ENCODE results near the gene FOXN3. TPM values are rescaled to one million over a fixed set of nuclear protein-coding genes. Genes with fewer than 3 reads are reported as not detected.

FOXN3 gene
- total RNA-seq, 1 donor from 2014 or later, result 31.8 TPM

DNA sequence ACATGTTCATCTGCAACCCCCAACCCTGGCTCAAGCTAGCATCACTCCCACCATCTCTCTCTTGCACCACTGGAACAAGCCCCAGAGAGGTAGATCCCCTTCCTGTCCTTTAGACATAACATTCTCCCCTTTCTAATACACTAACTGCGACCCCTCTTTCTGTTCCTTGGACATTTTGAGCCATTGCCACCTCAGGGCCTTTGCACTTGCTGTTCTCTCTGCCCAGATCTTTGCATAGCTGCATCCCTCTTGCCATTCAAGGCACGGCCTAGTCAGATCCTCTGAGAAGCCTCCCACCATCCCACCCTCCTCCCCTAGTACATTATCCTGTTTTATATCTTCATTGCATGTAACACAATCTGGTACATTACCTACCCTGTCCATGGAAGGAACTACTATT is 16.5 kb downstream of the FOXN3 start:
- Histone ChIP-seq H3K27me3 (ENCODE audit: control insufficient read depth in 3 of 3, insufficient read depth in 3 of 3, low read length in 3 of 3) (no peaks in the 10 kb centered on the region), H3K9me3 (ENCODE audit: control insufficient read depth in 3 of 3, low read length in 3 of 3) (no peaks in the 10 kb centered on the region), H3K27ac (ENCODE audit: low read depth, low read length) (no peak overlapping the region), H3K4me3 (ENCODE audit: low read length in 3 of 3) (no peak overlapping the region), H3K4me1 (ENCODE audit: control insufficient read depth in 3 of 3, insufficient read depth in 3 of 3, low read length in 3 of 3) (peaks cover 11 to 33% (median 16%) of the 10 kb centered on the region in 3 donors), H3K36me3 (ENCODE audit: control insufficient read depth in 3 of 3, insufficient read depth in 3 of 3, low read length in 3 of 3) (no peaks in the 10 kb centered on the region), H3K9ac (ENCODE audit: low read depth in 1 of 3, low read length in 3 of 3) (no peak overlapping the region)

DNA sequence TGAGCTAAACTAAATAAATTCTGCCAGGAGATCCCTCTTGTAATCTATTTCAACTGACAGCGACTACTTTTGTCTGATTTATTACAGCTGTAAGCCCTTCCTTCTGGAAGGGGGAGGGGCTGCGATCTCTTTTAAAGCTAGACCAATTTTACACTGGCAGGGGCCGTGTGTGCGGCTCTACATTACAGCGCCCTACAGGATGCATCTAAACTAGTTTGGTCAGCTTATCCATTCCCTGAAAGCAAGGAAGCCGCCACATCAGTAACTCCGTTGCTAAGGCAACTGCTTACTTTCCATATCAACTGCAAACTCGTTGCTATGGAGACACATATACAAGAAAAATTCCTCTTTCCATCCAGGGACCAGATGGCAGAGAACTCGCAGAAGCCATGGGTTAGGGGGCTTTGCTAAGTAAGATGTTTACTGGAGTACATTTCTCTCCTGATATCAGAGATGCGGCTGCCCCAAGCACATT is 17.4 kb downstream of the FOXN3 start:
- no peaks in the 10 kb centered on the region for H3K36me3 ChIP-seq (ENCODE audit: control insufficient read depth in 3 of 3, insufficient read depth in 3 of 3, low read length in 3 of 3)
- H3K27me3 ChIP-seq (ENCODE audit: control insufficient read depth in 3 of 3, insufficient read depth in 3 of 3, low read length in 3 of 3), result no peaks in the 10 kb centered on the region
- no peaks in the 10 kb centered on the region for H3K9me3 ChIP-seq (ENCODE audit: control insufficient read depth in 3 of 3, low read length in 3 of 3)
- H3K4me1 ChIP-seq (ENCODE audit: control insufficient read depth in 3 of 3, insufficient read depth in 3 of 3, low read length in 3 of 3), result peaks cover 13 to 33% (median 19%) of the 10 kb centered on the region in 3 donors
- H3K9ac ChIP-seq (ENCODE audit: low read depth in 1 of 3, low read length in 3 of 3), result no peak overlapping the region
- H3K4me3 ChIP-seq (ENCODE audit: low read length in 3 of 3), result no peak overlapping the region
- peak overlapping the region; percentile 7 for H3K27ac ChIP-seq (ENCODE audit: low read depth, low read length)

DNA sequence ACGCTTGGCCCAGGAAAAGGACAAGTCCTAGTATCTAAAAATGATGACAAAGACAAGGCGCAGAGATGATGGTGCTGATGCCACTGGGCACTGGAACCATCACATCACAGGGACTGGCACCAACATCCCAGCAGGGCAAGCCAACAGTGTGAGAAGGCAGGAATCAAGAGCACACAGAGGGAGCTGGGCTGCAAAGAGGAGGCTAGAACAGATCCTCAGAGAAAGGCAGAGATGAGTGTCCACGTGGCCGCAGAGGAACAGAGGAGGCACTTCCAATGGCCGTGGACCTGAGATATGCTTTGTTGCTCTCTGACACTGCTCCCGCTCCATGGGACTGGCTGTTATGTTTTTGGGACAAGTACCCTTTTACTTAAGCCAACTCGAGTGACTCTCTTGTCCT is 17.9 kb downstream of the FOXN3 start:
- H3K9ac ChIP-seq (ENCODE audit: low read depth in 1 of 3, low read length in 3 of 3), result no peak overlapping the region
- H3K9me3 ChIP-seq (ENCODE audit: control insufficient read depth in 3 of 3, low read length in 3 of 3), result no peaks in the 10 kb centered on the region
- H3K27ac ChIP-seq (ENCODE audit: low read depth, low read length), result peak overlapping the region; percentile 7
- H3K27me3 ChIP-seq (ENCODE audit: control insufficient read depth in 3 of 3, insufficient read depth in 3 of 3, low read length in 3 of 3), result no peaks in the 10 kb centered on the region
- no peak overlapping the region for H3K4me3 ChIP-seq (ENCODE audit: low read length in 3 of 3)
- H3K36me3 ChIP-seq (ENCODE audit: control insufficient read depth in 3 of 3, insufficient read depth in 3 of 3, low read length in 3 of 3), result no peaks in the 10 kb centered on the region
- H3K4me1 ChIP-seq (ENCODE audit: control insufficient read depth in 3 of 3, insufficient read depth in 3 of 3, low read length in 3 of 3), result peaks cover 15 to 33% (median 19%) of the 10 kb centered on the region in 3 donors

DNA sequence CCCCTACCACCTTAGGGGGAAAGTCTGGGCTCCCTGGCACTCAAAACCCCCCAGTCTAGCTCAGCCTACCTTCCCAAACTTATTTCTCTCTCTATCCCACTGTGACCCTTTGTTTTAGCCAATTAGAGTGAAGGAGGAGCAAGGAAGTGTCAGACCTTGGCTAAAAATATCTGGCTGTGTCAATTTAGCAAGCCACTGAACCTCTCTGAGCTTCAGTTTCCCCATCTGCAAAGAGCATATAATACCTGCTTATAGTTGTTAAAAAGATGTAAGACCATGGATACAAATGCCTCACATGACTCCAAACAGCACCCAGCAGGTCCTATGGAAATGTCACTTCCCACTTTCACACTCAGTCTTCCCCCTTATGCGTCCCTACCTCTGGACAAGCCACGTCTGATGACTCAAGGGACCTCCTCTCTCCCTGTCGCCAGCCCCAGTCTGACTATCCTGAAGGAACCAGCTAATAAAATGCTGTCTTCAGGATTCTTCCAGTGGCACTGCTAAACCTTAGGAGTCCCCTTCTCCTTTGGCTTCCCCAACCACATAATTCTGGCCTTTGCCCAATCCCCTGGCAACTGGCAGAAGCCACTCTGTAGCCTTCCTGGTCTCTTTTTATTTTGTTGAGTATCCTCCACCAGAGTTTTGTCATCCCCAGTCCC is 19.3 kb downstream of the FOXN3 start:
- peaks cover 18 to 36% (median 19%) of the 10 kb centered on the region in 3 donors for H3K4me1 ChIP-seq (ENCODE audit: control insufficient read depth in 3 of 3, insufficient read depth in 3 of 3, low read length in 3 of 3)
- H3K36me3 ChIP-seq (ENCODE audit: control insufficient read depth in 3 of 3, insufficient read depth in 3 of 3, low read length in 3 of 3), result no peaks in the 10 kb centered on the region
- H3K9ac ChIP-seq (ENCODE audit: low read depth in 1 of 3, low read length in 3 of 3), result no peak overlapping the region
- no peaks in the 10 kb centered on the region for H3K27me3 ChIP-seq (ENCODE audit: control insufficient read depth in 3 of 3, insufficient read depth in 3 of 3, low read length in 3 of 3)
- H3K4me3 ChIP-seq (ENCODE audit: low read length in 3 of 3), result no peak overlapping the region
- no peak overlapping the region for H3K27ac ChIP-seq (ENCODE audit: low read depth, low read length)
- H3K9me3 ChIP-seq (ENCODE audit: control insufficient read depth in 3 of 3, low read length in 3 of 3), result no peaks in the 10 kb centered on the region

DNA sequence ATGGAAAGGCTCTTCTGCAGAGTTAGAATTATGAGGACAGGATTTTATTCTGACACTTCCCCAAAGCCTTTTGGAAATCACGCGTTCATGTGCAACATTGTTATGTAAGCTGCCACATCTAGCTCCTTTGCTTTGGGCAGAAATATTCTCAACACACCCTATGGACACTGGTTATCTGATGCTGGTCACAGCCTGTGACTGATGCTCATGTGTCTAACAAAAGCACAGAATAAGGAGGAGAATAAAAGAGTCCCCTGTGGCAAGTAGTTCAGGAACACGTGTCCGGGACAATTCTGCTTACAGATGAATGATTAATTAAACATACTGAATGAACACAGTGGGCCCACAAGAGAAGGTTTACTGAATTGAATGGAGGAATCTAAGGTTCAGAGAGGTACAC is 22.1 kb downstream of the FOXN3 start:
- no peaks in the 10 kb centered on the region for H3K36me3 ChIP-seq (ENCODE audit: control insufficient read depth in 3 of 3, insufficient read depth in 3 of 3, low read length in 3 of 3)
- peaks cover 16 to 35% (median 32%) of the 10 kb centered on the region in 3 donors for H3K4me1 ChIP-seq (ENCODE audit: control insufficient read depth in 3 of 3, insufficient read depth in 3 of 3, low read length in 3 of 3)
- no peak overlapping the region for H3K9ac ChIP-seq (ENCODE audit: low read depth in 1 of 3, low read length in 3 of 3)
- H3K4me3 ChIP-seq (ENCODE audit: low read length in 3 of 3), result no peak overlapping the region
- no peaks in the 10 kb centered on the region for H3K9me3 ChIP-seq (ENCODE audit: control insufficient read depth in 3 of 3, low read length in 3 of 3)
- H3K27ac ChIP-seq (ENCODE audit: low read depth, low read length), result no peak overlapping the region
- no peaks in the 10 kb centered on the region for H3K27me3 ChIP-seq (ENCODE audit: control insufficient read depth in 3 of 3, insufficient read depth in 3 of 3, low read length in 3 of 3)

DNA sequence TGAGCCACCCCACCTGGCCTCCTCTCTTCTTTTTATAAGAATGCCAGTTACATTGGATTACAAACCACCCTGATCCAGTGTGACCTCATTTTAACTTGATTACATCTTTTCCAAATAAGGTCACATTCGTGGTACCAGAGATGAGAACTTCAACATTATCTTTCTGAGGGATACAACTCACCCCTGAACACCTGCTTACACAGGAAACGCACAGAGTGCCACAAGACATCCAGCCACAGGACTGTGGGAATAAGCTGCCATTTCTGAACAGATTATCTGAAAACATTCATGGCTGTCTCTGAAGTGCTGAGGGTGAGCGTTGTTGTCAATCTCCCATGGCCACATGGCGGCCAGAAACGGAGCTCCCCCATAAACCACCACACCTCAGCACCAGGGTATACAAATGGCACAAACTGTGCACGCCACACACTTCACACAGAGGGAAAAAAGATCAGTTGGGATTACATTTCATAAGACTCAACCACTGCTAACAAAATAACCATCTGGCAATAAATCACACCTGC is 23.7 kb downstream of the FOXN3 start:
- no peaks in the 10 kb centered on the region for H3K9me3 ChIP-seq (ENCODE audit: control insufficient read depth in 3 of 3, low read length in 3 of 3)
- H3K9ac ChIP-seq (ENCODE audit: low read depth in 1 of 3, low read length in 3 of 3), result no peak overlapping the region
- H3K36me3 ChIP-seq (ENCODE audit: control insufficient read depth in 3 of 3, insufficient read depth in 3 of 3, low read length in 3 of 3), result no peaks in the 10 kb centered on the region
- H3K4me3 ChIP-seq (ENCODE audit: low read length in 3 of 3), result no peak overlapping the region
- peaks cover 13 to 33% (median 27%) of the 10 kb centered on the region in 3 donors for H3K4me1 ChIP-seq (ENCODE audit: control insufficient read depth in 3 of 3, insufficient read depth in 3 of 3, low read length in 3 of 3)
- H3K27ac ChIP-seq (ENCODE audit: low read depth, low read length), result no peak overlapping the region
- no peaks in the 10 kb centered on the region for H3K27me3 ChIP-seq (ENCODE audit: control insufficient read depth in 3 of 3, insufficient read depth in 3 of 3, low read length in 3 of 3)

DNA sequence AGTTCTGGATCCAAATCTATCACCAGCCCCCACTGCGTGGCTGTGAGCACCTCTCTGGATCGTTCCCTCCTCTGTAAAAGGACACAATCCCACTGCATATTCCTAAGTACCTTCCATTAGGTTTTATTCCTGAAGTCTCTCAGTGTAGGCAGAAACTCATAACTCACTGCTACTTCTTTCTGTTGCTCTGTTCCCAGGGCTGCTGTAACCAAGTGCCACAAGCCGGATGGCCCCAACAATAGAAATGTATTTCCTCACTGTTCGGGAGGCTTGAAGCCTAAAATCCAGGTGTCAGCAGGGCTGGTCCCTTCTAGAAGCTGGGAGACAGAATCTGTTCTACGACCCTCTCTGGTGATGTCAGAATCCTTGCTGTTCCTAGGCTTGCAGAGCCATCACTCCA is 24.9 kb downstream of the FOXN3 start:
- H3K9ac ChIP-seq (ENCODE audit: low read depth in 1 of 3, low read length in 3 of 3), result peak overlapping the region in 1 of 3 donors; percentile 33
- H3K9me3 ChIP-seq (ENCODE audit: control insufficient read depth in 3 of 3, low read length in 3 of 3), result no peaks in the 10 kb centered on the region
- H3K27ac ChIP-seq (ENCODE audit: low read depth, low read length), result no peak overlapping the region
- H3K4me3 ChIP-seq (ENCODE audit: low read length in 3 of 3), result no peak overlapping the region
- no peaks in the 10 kb centered on the region for H3K36me3 ChIP-seq (ENCODE audit: control insufficient read depth in 3 of 3, insufficient read depth in 3 of 3, low read length in 3 of 3)
- H3K4me1 ChIP-seq (ENCODE audit: control insufficient read depth in 3 of 3, insufficient read depth in 3 of 3, low read length in 3 of 3), result peaks cover 13 to 36% (median 27%) of the 10 kb centered on the region in 3 donors
- no peaks in the 10 kb centered on the region for H3K27me3 ChIP-seq (ENCODE audit: control insufficient read depth in 3 of 3, insufficient read depth in 3 of 3, low read length in 3 of 3)

DNA sequence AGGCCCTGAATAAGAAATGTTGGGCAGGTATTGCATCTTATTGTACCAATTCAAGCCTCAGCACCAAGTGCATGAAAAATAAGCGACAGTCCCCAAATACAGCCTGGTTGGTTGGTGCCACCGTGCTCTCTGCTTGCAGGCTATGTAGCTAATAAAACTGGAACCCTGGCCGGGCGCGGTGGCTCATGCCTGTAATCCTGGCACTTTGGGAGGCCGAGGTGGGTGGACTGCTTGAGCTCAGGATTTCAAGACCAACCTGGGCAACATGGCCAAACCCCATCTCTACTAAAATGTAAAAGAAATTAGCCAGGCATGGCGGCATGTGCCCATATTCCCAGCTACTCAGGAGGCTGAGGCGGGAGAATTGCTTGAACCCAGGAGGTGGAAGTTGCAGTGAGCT is 25.5 kb downstream of the FOXN3 start:
- no peaks in the 10 kb centered on the region for H3K36me3 ChIP-seq (ENCODE audit: control insufficient read depth in 3 of 3, insufficient read depth in 3 of 3, low read length in 3 of 3)
- no peaks in the 10 kb centered on the region for H3K9me3 ChIP-seq (ENCODE audit: control insufficient read depth in 3 of 3, low read length in 3 of 3)
- H3K9ac ChIP-seq (ENCODE audit: low read depth in 1 of 3, low read length in 3 of 3), result no peak overlapping the region
- H3K27me3 ChIP-seq (ENCODE audit: control insufficient read depth in 3 of 3, insufficient read depth in 3 of 3, low read length in 3 of 3), result no peaks in the 10 kb centered on the region
- H3K4me1 ChIP-seq (ENCODE audit: control insufficient read depth in 3 of 3, insufficient read depth in 3 of 3, low read length in 3 of 3), result peaks cover 14 to 39% (median 30%) of the 10 kb centered on the region in 3 donors
- no peak overlapping the region for H3K4me3 ChIP-seq (ENCODE audit: low read length in 3 of 3)
- peak overlapping the region; percentile 69 for H3K27ac ChIP-seq (ENCODE audit: low read depth, low read length)

DNA sequence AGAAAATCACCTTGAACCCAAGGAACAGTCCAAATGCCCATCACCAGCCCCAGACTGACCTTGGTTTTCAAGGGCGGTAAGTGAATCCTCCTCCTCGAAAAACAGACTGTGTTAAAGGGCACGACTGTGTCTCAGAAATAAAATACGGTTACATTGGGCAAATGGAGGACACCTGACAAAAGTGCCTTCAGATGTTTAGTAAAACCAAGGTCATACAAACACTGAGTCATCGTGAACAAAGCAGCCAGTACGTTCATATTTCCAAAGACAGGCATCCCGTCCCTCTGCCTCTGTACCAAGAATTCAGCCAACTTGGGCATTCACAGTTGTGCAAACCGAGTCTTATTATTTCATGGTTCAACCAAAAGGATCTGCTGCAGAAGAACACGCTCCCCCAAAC is 25.9 kb downstream of the FOXN3 start:
- H3K4me3 ChIP-seq (ENCODE audit: low read length in 3 of 3), result no peak overlapping the region
- no peak overlapping the region for H3K9ac ChIP-seq (ENCODE audit: low read depth in 1 of 3, low read length in 3 of 3)
- H3K4me1 ChIP-seq (ENCODE audit: control insufficient read depth in 3 of 3, insufficient read depth in 3 of 3, low read length in 3 of 3), result peaks cover 18 to 44% (median 34%) of the 10 kb centered on the region in 3 donors
- peak overlapping the region; percentile 69 for H3K27ac ChIP-seq (ENCODE audit: low read depth, low read length)
- H3K9me3 ChIP-seq (ENCODE audit: control insufficient read depth in 3 of 3, low read length in 3 of 3), result no peaks in the 10 kb centered on the region
- no peaks in the 10 kb centered on the region for H3K36me3 ChIP-seq (ENCODE audit: control insufficient read depth in 3 of 3, insufficient read depth in 3 of 3, low read length in 3 of 3)
- no peaks in the 10 kb centered on the region for H3K27me3 ChIP-seq (ENCODE audit: control insufficient read depth in 3 of 3, insufficient read depth in 3 of 3, low read length in 3 of 3)

DNA sequence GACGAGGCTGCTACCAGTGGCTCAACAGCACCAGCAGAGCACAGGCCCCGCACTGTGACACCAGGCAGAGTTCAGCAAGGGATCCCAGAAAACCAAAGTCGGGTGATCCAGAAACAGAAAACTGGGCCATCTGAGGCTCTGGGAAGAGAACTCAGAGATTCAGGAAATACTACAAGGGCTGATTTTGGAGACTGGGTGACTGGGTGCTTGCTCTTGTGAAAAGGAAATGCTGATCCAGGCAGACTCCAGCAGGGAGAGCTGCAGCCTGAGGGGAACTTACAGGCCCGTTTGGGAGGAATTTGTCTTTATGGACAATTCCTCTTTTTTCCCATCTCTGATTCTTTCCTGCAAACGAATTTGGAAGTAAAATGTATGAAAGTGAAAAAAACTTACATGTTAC is 28.2 kb downstream of the FOXN3 start:
- Histone ChIP-seq H3K27ac (ENCODE audit: low read depth, low read length) (no peak overlapping the region), H3K4me3 (ENCODE audit: low read length in 3 of 3) (no peak overlapping the region), H3K27me3 (ENCODE audit: control insufficient read depth in 3 of 3, insufficient read depth in 3 of 3, low read length in 3 of 3) (no peaks in the 10 kb centered on the region), H3K4me1 (ENCODE audit: control insufficient read depth in 3 of 3, insufficient read depth in 3 of 3, low read length in 3 of 3) (peaks cover 26 to 54% (median 47%) of the 10 kb centered on the region in 3 donors), H3K9ac (ENCODE audit: low read depth in 1 of 3, low read length in 3 of 3) (no peak overlapping the region), H3K9me3 (ENCODE audit: control insufficient read depth in 3 of 3, low read length in 3 of 3) (no peaks in the 10 kb centered on the region), H3K36me3 (ENCODE audit: control insufficient read depth in 3 of 3, insufficient read depth in 3 of 3, low read length in 3 of 3) (no peaks in the 10 kb centered on the region)
